Measurements from ENCODE around the gene DDX21.
"Not testable (repeated sequence)": the region's sequence is repeated elsewhere in the genome, so short reads cannot be mapped to it uniquely, and the experiment has no call there.

DDX21 gene

GRCh38 chr10:68955832-68956532, at the start of gene DDX21:
Gene DDX21 (plus strand): TSS chr10:68956170. CDS start chr10:68956226, 56 bp downstream.
- DNase-seq (ENCODE audit: extremely low spot score) = peak; percentile 94
- TF ChIP-seq CTCF (IDR thresholded peaks at IDR 0.05; ENCODE audit: control extremely low read depth, extremely low read depth, low read depth, missing control alignments) = peak; percentile 55
- POLR2A ChIA-PET = interaction anchor here (0.6 to 0.8 kb wide), 2 partner anchors 16 to 196 kb away, joined by 4 to 5 read pairs; no protein-coding TSS in a partner anchor
- CTCF ChIA-PET = interaction anchor here (0.8 to 2.2 kb wide), 18 partner anchors 9 to 447 kb away, joined by 3 to 10 read pairs (median 4); partner anchors contain the start of gene SRGN

GRCh38 chr10:68924593-68924992, 31.4 kb upstream of the DDX21 start:
- CTCF ChIA-PET = no interaction called here
- DNase-seq (ENCODE audit: extremely low spot score) = no peak
- POLR2A ChIA-PET = no interaction called here
- no peak for TF ChIP-seq CTCF (IDR thresholded peaks at IDR 0.05; ENCODE audit: control extremely low read depth, extremely low read depth, low read depth, missing control alignments)

GRCh38 chr10:68925489-68925888, 30.5 kb upstream of the DDX21 start:
- ChIA-PET POLR2A (no interaction called here), CTCF (no interaction called here)
- TF ChIP-seq CTCF (IDR thresholded peaks at IDR 0.05; ENCODE audit: control extremely low read depth, extremely low read depth, low read depth, missing control alignments) = no peak

GRCh38 chr10:68929157-68929556, 26.8 kb upstream of the DDX21 start:
- DNase-seq (ENCODE audit: extremely low spot score); CTCF ChIA-PET; POLR2A ChIA-PET: not testable (repeated sequence)

More at GRCh38 chr10:68925489-68925888, 30.5 kb upstream of the DDX21 start:
- DNase-seq (ENCODE audit: extremely low spot score) = no peak

GRCh38 chr10:68929888-68930287, 26.1 kb upstream of the DDX21 start:
- POLR2A ChIA-PET; DNase-seq (ENCODE audit: extremely low spot score): not testable (repeated sequence)
- CTCF ChIA-PET = interaction anchor here (0.6 kb wide), 1 partner anchor 1605 kb away, joined by 3 read pairs; no protein-coding TSS in a partner anchor

- POLR2A ChIA-PET; DNase-seq (ENCODE audit: extremely low spot score): not testable (repeated sequence)
- CTCF ChIA-PET = interaction anchor here (0.8 to 1.4 kb wide), 3 partner anchors 8 to 26 kb away, joined by 3 read pairs; no protein-coding TSS in a partner anchor
Observed at GRCh38 chr10:68932860-68933259, 23.1 kb upstream of the DDX21 start.

- ChIA-PET CTCF (interaction anchor here (1.3 kb wide), 1 partner anchor 37 kb away, joined by 4 read pairs; no protein-coding TSS in a partner anchor), POLR2A (no interaction called here)
- DNase-seq (ENCODE audit: extremely low spot score) = no peak
- no peak for TF ChIP-seq CTCF (IDR thresholded peaks at IDR 0.05; ENCODE audit: control extremely low read depth, extremely low read depth, low read depth, missing control alignments)
Observed at GRCh38 chr10:68934994-68935393, 21.0 kb upstream of the DDX21 start.

- no peak for DNase-seq (ENCODE audit: extremely low spot score)
- ChIA-PET POLR2A (no interaction called here), CTCF (interaction anchor here (1.2 kb wide), 1 partner anchor 9 kb away, joined by 3 read pairs; no protein-coding TSS in a partner anchor)
- TF ChIP-seq CTCF (IDR thresholded peaks at IDR 0.05; ENCODE audit: control extremely low read depth, extremely low read depth, low read depth, missing control alignments) = no peak
Observed at GRCh38 chr10:68938117-68938516, 17.9 kb upstream of the DDX21 start.

Measured in GM10248 (cell line).